ENCODE data around the gene C1R.

DNA sequence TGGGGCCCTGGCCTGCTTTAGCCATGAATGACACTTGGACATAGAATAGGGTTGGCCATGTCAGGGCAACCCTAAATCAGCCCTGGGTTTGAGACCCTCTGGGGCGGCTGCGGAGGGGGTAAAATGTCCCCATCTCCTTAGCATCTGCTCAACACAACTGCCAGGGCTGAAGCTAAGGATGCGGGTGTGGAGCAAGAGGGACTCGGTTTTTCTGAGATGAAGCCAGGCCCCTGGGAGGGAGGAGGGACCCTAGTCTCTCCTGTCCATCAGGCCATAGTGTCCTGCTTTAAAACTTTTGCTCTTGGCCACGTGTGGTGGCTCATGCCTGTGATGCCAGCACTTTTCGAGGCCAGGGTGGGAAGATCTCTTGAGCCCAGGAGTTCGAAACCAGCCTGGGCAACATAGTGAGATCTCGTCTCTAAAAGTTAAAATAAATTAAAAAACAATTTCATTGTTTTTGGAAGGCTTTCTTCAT is 778 bp upstream of the C1R start:
- TF ChIP-seq CTCF (IDR thresholded peaks at IDR 0.05; ENCODE audit: insufficient read depth, low read length, poor library complexity, severe bottlenecking) (no peak), EZH2phosphoT487 (conservative IDR thresholded peaks at IDR 0.05; ENCODE audit: low read length) (no peak)
